ENCODE measurements around the gene KIF26B. TPM values are rescaled to one million over a fixed set of nuclear protein-coding genes. Genes with fewer than 3 reads are reported as not detected.

Gene KIF26B
- polyA plus RNA-seq, 1 donor (not counting 4 experiments of a cell fraction or from before 2014, with no cell fraction given), result 0.58 TPM

- no peak overlapping the region for H3K4me2 ChIP-seq (ENCODE audit: control insufficient read depth, extremely low read depth, insufficient read depth, low read depth, low read length)
- dilution Hi-C loops (cut with MboI; ENCODE audit: extremely low pct_ligation_motif_present, low sequenced_read_pairs), result no loop called here
- TF ChIP-seq EZH2 (IDR thresholded peaks at IDR 0.05; ENCODE audit: low read length), result no peak
- no peak for TF ChIP-seq CTCF (optimal IDR thresholded peaks at IDR 0.05 in 1 of 3, IDR thresholded peaks at IDR 0.05 in 1 of 3, conservative IDR thresholded peaks at IDR 0.05 in 1 of 3; ENCODE audit: extremely low read depth in 1 of 3, insufficient read depth in 2 of 3, low read length in 3 of 3)
- FAIRE-seq (no peak), DNase-seq (ENCODE audit: low read depth, low spot score) (no peak)
- H3K27ac ChIP-seq (ENCODE audit: control insufficient read depth, insufficient read depth, low read length), result no peak overlapping the region
- no peaks in the 10 kb centered on the region for H3K79me2 ChIP-seq (ENCODE audit: control insufficient read depth, insufficient read depth, low read length)
- no peaks in the 10 kb centered on the region for H3K9me3 ChIP-seq (ENCODE audit: control insufficient read depth, low read depth, low read length)
- H3K4me3 ChIP-seq (ENCODE audit: control insufficient read depth in 2 of 3, extremely low read depth in 1 of 3, insufficient read depth in 2 of 3, low read depth in 1 of 3, low read length in 3 of 3), result no peak overlapping the region
- H2AFZ ChIP-seq (ENCODE audit: control insufficient read depth, low read length), result no peak overlapping the region
- H3K4me1 ChIP-seq (ENCODE audit: control insufficient read depth, extremely low read depth, insufficient read depth, low read length), result no peaks in the 10 kb centered on the region
- H3K36me3 ChIP-seq (ENCODE audit: control insufficient read depth in 2 of 2, extremely low read depth in 1 of 2, insufficient read depth in 2 of 2, low read length in 2 of 2), result no peaks in the 10 kb centered on the region
- H4K20me1 ChIP-seq (ENCODE audit: control insufficient read depth, extremely low read depth, insufficient read depth, low read length), result no peaks in the 10 kb centered on the region
- no peaks in the 10 kb centered on the region for H3K27me3 ChIP-seq (ENCODE audit: control insufficient read depth, extremely low read depth, insufficient read depth, low read length)
- H3K9ac ChIP-seq (ENCODE audit: control insufficient read depth, extremely low read depth, insufficient read depth, low read length), result no peak overlapping the region
- H3K9me1 ChIP-seq (ENCODE audit: control insufficient read depth, extremely low read depth, insufficient read depth, low read length), result no peaks in the 10 kb centered on the region
These were observed 221.1 kb downstream of the KIF26B start for GRCh38 chr1:245375789-245376460.

GRCh38 chr1:245377854-245378253, 223.1 kb downstream of the KIF26B start:
- Histone ChIP-seq H2AFZ (ENCODE audit: control insufficient read depth, low read length) (no peak overlapping the region), H3K27me3 (ENCODE audit: control insufficient read depth, extremely low read depth, insufficient read depth, low read length) (no peaks in the 10 kb centered on the region), H3K36me3 (ENCODE audit: control insufficient read depth in 2 of 2, extremely low read depth in 1 of 2, insufficient read depth in 2 of 2, low read length in 2 of 2) (no peaks in the 10 kb centered on the region), H3K27ac (ENCODE audit: control insufficient read depth, insufficient read depth, low read length) (no peak overlapping the region), H3K9me3 (ENCODE audit: control insufficient read depth, low read depth, low read length) (no peaks in the 10 kb centered on the region), H3K79me2 (ENCODE audit: control insufficient read depth, insufficient read depth, low read length) (no peaks in the 10 kb centered on the region), H3K4me3 (ENCODE audit: control insufficient read depth in 2 of 3, extremely low read depth in 1 of 3, insufficient read depth in 2 of 3, low read depth in 1 of 3, low read length in 3 of 3) (no peak overlapping the region), H4K20me1 (ENCODE audit: control insufficient read depth, extremely low read depth, insufficient read depth, low read length) (no peaks in the 10 kb centered on the region), H3K9me1 (ENCODE audit: control insufficient read depth, extremely low read depth, insufficient read depth, low read length) (no peaks in the 10 kb centered on the region), H3K4me2 (ENCODE audit: control insufficient read depth, extremely low read depth, insufficient read depth, low read depth, low read length) (no peak overlapping the region), H3K9ac (ENCODE audit: control insufficient read depth, extremely low read depth, insufficient read depth, low read length) (no peak overlapping the region), H3K4me1 (ENCODE audit: control insufficient read depth, extremely low read depth, insufficient read depth, low read length) (no peaks in the 10 kb centered on the region)
- dilution Hi-C loops (cut with MboI; ENCODE audit: extremely low pct_ligation_motif_present, low sequenced_read_pairs), result no loop called here
- DNase-seq (ENCODE audit: low read depth, low spot score) (no peak), FAIRE-seq (no peak)
- TF ChIP-seq EZH2 (IDR thresholded peaks at IDR 0.05; ENCODE audit: low read length) (no peak), CTCF (optimal IDR thresholded peaks at IDR 0.05 in 1 of 3, IDR thresholded peaks at IDR 0.05 in 1 of 3, conservative IDR thresholded peaks at IDR 0.05 in 1 of 3; ENCODE audit: extremely low read depth in 1 of 3, insufficient read depth in 2 of 3, low read length in 3 of 3) (no peak)
